CD1c-positive myeloid dendritic cell (primary cell): ENCODE measurements around the gene ADGRG7.

Source experiments
- DNase-seq: peaks from one replicate; pipeline ENCODE4 v3.0.0-alpha.2; 2016; ENCODE audit errors: extremely low spot score

ADGRG7 gene

GRCh38 chr3:100743535-100743934, 134.1 kb downstream of the ADGRG7 start:
- no peak for DNase-seq

- DNase-seq: no peak
These were observed 135.3 kb downstream of the ADGRG7 start for GRCh38 chr3:100744671-100745070.
